ENCODE results near the gene PHF19. TPM values are rescaled to one million over a fixed set of nuclear protein-coding genes. Genes with fewer than 3 reads are reported as not detected.

The PHF19 gene
- total RNA-seq, 8 experiments from 2014 or later: 5.2 to 44.0 (median 12.0) TPM

DNA sequence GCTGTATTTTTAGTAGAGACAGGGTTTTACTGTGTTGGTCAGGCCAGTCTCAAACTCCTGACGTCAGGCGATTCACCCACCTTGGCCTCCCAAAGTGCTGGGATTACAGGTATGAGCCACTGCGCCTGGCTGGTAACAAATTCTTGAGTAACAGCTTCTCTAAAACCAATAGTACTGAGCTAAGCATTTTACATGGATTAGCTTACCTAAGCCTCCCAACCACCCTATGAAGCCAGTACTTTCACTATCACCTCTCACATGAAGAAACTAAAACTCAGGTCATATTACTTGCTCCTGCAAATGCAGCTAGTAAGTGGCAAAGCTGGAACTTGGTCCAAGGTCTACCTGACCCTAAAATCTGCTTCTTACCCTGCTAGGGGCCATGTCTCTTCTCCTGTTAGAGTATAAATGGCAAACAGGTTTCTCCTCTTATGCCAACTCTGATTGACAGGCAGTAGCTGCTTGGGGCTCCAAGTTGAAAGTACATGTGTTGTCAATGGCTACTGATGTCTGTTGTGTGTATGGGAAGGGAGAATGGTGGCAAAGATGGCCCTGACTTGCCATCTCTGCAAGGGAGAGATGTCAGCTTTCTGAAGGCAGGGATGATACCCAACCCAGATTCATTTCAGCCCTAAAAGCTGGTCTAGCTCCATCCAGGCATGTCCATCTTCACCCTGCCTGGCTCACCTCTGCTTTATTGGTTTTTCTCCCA lies 4.0 kb downstream of the PHF19 start:
- Histone ChIP-seq H3K4me3 (no peak overlapping the region), H3K4me1 (replicated peaks in 1 of 2) (peaks cover 5 to 22% of the 10 kb centered on the region in 2 donors), H3K27ac (peak overlapping the region in 1 of 2 donors; percentile 5)
- 93 to 100% (median 100%) methylated on average over 2 to 3 of the region's 3 CpGs; no CpG with 5 or more reads in 3 of the 10 experiments for WGBS, 10 experiments
- in situ Hi-C loops (cut with MboI; ENCODE audit: low pct_unique_long_range_greater_than_20kb in 2 of 9, low sequenced_read_pairs in 9 of 9, unreplicated experiment in 9 of 9): no loop called here
- ATAC-seq (replicated peaks in 6 of 8): no peak

DNA sequence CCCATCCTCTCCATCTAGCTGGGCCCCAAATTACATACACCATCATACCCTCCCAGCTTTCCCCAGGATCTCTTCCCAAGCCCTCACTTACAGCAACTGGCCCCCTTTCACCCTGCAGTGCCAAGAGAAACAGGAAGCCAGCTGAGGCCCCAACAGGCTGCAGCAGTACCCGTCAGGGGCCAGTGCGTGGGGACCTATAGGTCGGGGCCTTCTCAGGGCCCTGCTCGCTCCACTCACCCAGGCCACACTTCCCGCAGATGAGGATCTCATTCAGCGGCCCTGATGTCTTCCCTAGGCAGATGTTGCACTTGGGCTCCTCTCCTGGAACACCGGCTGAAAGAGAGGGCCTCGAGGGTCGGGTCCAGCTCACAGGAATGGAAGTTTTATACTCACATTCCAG lies 6.8 kb downstream of the PHF19 start:
- peaks cover 17 to 18% of the 10 kb centered on the region in 2 donors for H3K4me1 ChIP-seq (replicated peaks in 1 of 2)
- no peak for ATAC-seq (replicated peaks in 6 of 8)
- in situ Hi-C loops (cut with MboI; ENCODE audit: low pct_unique_long_range_greater_than_20kb in 2 of 9, low sequenced_read_pairs in 9 of 9, unreplicated experiment in 9 of 9): no loop called here
- H3K4me3 ChIP-seq: no peak overlapping the region
- 80 to 100% (median 92%) methylated on average over 1 to 8 of the region's 9 CpGs; no CpG with 5 or more reads in 5 of the 10 experiments for WGBS, 10 experiments
- H3K27ac ChIP-seq: no peak overlapping the region

DNA sequence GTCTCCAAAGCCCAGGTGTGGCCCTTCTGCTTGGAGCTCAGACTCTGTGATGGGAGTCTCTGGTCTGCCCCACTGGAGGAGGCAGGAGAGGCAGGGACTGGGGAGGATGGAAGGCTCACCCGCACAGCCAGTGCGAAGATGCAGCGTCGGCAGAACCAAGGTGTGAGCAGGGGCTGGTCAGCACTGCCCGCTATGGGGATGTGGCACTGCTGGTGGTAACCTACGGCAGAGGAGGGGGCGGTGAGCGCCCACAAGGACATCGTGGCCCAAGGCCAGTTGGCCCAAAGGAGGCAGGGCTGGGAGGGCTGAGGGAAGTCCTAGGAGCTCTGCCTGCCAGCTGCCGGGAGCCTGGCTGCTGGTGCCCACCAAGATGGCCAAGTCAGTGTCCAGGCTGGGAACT lies 7.3 kb downstream of the PHF19 start:
- 78 to 100% (median 100%) methylated on average over 2 to 5 of the region's 10 CpGs; no CpG with 5 or more reads in 7 of the 10 experiments for WGBS, 10 experiments
- no peak for ATAC-seq (replicated peaks in 6 of 8)
- H3K27ac ChIP-seq: no peak overlapping the region
- in situ Hi-C loops (cut with MboI; ENCODE audit: low pct_unique_long_range_greater_than_20kb in 2 of 9, low sequenced_read_pairs in 9 of 9, unreplicated experiment in 9 of 9): no loop called here
- H3K4me3 ChIP-seq: no peak overlapping the region
- peaks cover 16 to 23% of the 10 kb centered on the region in 2 donors for H3K4me1 ChIP-seq (replicated peaks in 1 of 2)

DNA sequence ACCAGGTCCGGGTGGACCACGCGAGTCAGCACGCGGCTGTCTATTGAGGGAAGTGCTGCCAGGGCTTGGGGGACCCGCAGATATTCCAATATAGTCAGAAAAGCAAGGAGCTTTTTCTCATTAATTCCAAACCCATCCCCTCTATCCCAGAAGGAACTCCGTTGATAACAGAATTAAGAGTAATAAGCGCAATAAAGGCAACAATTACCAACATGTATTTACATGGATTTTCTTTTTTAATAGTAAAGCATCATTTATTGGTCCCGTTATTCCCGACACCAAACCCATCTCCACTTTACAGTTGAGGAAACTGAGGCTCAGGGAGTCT lies 7.7 kb downstream of the PHF19 start:
- ATAC-seq (replicated peaks in 6 of 8): no peak
- H3K4me1 ChIP-seq (replicated peaks in 1 of 2): peaks cover 16 to 25% of the 10 kb centered on the region in 2 donors
- in situ Hi-C loops (cut with MboI; ENCODE audit: low pct_unique_long_range_greater_than_20kb in 2 of 9, low sequenced_read_pairs in 9 of 9, unreplicated experiment in 9 of 9): no loop called here
- 40 to 100% (median 44%) methylated on average over 1 to 6 of the region's 10 CpGs; no CpG with 5 or more reads in 4 of the 10 experiments for WGBS, 10 experiments
- peak overlapping the region; percentile 21 to 35 (median 32) for H3K4me3 ChIP-seq
- peak overlapping the region; percentile 54 to 76 for H3K27ac ChIP-seq

DNA sequence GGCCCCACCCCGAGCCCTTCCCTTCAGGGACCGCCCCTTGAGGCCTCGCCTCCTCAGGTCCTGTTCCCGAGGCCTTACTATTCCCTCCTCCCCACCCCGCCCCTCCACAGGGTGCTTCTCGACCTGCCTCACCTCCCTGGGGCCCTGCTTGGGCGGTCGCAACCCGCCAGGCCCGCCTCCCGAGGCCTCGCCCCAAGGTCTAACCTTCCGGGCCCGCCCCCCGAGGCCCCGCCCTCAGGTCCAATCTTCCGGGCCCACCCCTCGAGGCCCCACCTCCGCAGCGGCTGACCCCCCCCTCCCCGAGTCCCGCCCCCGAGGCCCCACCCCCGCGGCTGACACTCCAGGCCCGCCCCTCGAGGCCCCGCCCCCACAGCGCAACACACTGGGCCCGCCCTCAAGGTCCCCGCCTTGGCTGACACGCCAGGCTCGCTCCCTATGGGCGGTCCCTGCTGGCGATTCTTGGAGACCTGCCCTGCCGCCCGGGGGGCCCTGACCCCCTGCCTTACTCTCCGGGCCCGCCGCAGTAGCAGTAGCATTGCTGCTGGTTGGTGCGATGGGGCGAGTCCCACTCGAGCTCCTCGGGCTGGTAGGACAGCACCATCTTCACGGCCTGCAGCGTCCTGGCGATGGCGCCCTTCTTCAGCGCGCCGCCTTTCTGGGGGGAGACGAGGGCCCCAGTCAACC lies 8.2 kb downstream of the PHF19 start:
- 18% methylated on average over 7 of the region's 52 CpGs; no CpG with 5 or more reads in 9 of the 10 experiments for WGBS, 10 experiments
- in situ Hi-C loops (cut with MboI; ENCODE audit: low pct_unique_long_range_greater_than_20kb in 2 of 9, low sequenced_read_pairs in 9 of 9, unreplicated experiment in 9 of 9): no loop called here

DNA sequence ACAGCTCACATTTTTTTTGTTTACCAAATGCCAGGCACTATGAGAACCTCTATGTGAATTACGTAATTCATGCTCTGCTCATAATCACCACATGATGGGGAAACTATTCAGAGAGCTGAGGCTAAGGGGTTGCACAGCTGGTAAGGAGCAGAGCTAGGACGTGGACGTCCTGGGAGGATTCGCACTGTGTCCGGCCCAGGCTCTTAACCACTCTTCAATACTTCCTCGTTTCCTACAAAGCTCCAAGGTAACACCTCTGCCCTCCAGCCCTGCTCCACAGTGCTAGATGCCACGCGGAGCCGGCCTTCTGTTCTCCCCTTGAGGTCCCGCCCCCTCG lies 8.7 kb downstream of the PHF19 start:
- WGBS, 10 experiments: 40 to 100% (median 43%) methylated on average over 1 to 5 of the region's 11 CpGs; no CpG with 5 or more reads in 5 of the 10 experiments
- H3K27ac ChIP-seq: peak overlapping the region; percentile 18 to 20
- H3K4me1 ChIP-seq (replicated peaks in 1 of 2): peaks cover 16 to 25% of the 10 kb centered on the region in 2 donors
- ATAC-seq (replicated peaks in 6 of 8): no peak
- in situ Hi-C loops (cut with MboI; ENCODE audit: low pct_unique_long_range_greater_than_20kb in 2 of 9, low sequenced_read_pairs in 9 of 9, unreplicated experiment in 9 of 9): no loop called here
- H3K4me3 ChIP-seq: peak overlapping the region; percentile 22 to 35 (median 31)

More for the DNA sequence above, 8.2 kb downstream of the PHF19 start:
- peak overlapping the region; percentile 23 to 35 (median 32) for H3K4me3 ChIP-seq
- H3K4me1 ChIP-seq (replicated peaks in 1 of 2): peaks cover 16 to 25% of the 10 kb centered on the region in 2 donors
- ATAC-seq (replicated peaks in 6 of 8): peak; percentile 90 to 94 (median 92)
- peak overlapping the region; percentile 54 to 76 for H3K27ac ChIP-seq

DNA sequence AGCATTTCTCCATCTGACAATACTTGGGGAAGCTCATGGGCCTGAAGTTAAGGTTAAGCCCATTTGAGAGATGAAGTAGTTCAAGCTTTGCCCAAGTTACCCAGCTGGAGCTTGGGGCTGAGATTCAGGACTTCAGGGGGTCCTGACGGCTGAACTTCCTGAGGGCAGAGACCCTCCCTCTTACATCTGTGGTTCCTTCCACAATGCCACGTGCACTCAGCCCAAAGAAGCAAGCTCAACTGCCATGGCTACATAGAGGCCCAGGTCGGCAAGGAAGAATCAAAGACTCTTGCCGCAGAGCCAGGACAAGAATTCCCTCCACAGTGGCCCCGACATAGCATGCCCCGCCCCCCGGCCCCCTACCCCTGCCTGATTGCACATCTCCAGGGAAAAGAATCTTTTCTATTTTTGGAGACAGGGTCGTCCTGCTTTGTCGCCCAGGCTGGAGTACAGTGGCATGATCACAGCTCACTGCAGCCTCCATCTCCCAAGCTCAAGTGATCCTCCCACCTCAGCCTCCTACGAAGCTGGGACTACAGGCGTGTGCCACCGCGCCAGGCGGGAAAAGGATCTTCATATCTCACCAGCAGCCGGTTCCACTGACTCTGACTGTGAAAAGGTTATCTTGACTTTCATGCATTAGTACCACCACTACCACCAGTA lies 9.2 kb downstream of the PHF19 start:
- H3K27ac ChIP-seq: peak overlapping the region; percentile 18 to 20
- peaks cover 16 to 25% of the 10 kb centered on the region in 2 donors for H3K4me1 ChIP-seq (replicated peaks in 1 of 2)
- no peak for ATAC-seq (replicated peaks in 6 of 8)
- WGBS, 10 experiments: 100% methylated on average over 1 to 2 of the region's 15 CpGs; no CpG with 5 or more reads in 6 of the 10 experiments
- H3K4me3 ChIP-seq: peak overlapping the region in 3 of 5 donors; percentile 22 to 35 (median 32)
- in situ Hi-C loops (cut with MboI; ENCODE audit: low pct_unique_long_range_greater_than_20kb in 2 of 9, low sequenced_read_pairs in 9 of 9, unreplicated experiment in 9 of 9): no loop called here

DNA sequence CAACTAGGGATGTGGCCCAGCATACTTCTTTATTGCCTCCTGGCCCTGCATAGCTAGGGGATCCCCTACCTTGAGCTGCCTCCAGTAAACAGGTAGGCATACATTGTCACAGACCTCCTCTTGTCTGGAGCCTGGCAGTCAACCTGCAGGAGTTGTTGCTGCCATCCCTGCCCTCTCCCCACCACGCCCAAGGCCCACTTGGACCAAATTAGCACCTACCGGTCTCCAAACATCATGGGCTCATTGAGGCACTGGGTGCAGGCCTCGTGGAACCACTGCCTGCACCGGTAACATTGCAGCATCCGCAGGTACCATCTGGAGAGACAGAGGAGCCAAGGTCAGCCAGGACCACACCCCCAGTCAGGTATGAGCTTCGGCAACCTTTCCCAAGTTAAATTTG lies 10.3 kb downstream of the PHF19 start:
- in situ Hi-C loops (cut with MboI; ENCODE audit: low pct_unique_long_range_greater_than_20kb in 2 of 9, low sequenced_read_pairs in 9 of 9, unreplicated experiment in 9 of 9): no loop called here
- peaks cover 16 to 25% of the 10 kb centered on the region in 2 donors for H3K4me1 ChIP-seq (replicated peaks in 1 of 2)
- WGBS, 10 experiments: 67 to 100% (median 100%) methylated on average over 1 to 5 of the region's 6 CpGs; no CpG with 5 or more reads in 4 of the 10 experiments
- no peak for ATAC-seq (replicated peaks in 6 of 8)
- H3K4me3 ChIP-seq: no peak overlapping the region
- H3K27ac ChIP-seq: peak overlapping the region in 1 of 2 donors; percentile 18

DNA sequence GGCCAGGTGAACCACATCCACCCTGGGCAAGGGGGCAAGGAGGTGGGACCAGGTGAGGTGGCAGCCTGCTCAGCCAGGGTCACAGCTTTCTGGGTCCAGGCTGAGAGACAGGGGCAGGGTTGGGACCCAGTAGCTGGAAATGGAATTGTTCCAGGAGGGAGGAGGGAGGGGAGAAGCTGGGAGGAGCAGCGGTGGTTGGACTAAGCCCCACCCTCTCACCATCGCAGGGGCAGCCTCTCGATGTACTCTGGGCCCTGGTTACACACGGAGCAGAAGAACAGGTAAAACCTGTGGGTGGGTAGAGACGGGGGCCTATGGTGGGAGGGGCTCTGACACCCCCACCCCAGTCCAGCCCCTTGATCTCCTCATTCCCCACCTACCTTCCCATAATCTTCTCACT lies 11.2 kb downstream of the PHF19 start:
- H3K27ac ChIP-seq: peak overlapping the region; percentile 16 to 66
- peaks cover 16 to 25% of the 10 kb centered on the region in 2 donors for H3K4me1 ChIP-seq (replicated peaks in 1 of 2)
- WGBS, 10 experiments: no CpG with 5 or more reads among the region's 5 CpGs
- in situ Hi-C loops (cut with MboI; ENCODE audit: low pct_unique_long_range_greater_than_20kb in 2 of 9, low sequenced_read_pairs in 9 of 9, unreplicated experiment in 9 of 9): no loop called here
- H3K4me3 ChIP-seq: no peak overlapping the region
- no peak for ATAC-seq (replicated peaks in 6 of 8)

DNA sequence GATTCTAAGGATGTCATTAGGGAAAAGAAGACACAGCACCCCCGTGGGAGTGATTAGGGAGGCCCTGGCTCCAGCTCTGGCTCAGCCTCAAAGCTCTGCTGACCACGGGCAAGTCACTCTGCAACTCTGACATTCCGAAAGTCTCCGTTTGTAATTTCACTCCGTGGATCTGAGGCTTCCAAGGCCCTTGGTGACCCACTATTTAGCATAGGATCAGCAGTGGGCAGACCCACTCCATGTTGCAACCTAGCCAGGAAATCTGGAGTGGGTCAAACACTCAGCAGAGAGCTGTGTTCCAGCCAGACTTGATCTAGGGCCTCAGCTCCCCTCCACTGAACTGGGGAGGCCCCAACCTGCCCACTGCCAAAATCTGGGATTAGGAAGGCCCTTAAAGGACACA lies 11.8 kb downstream of the PHF19 start:
- peaks cover 16 to 25% of the 10 kb centered on the region in 2 donors for H3K4me1 ChIP-seq (replicated peaks in 1 of 2)
- no peak overlapping the region for H3K4me3 ChIP-seq
- H3K27ac ChIP-seq: peak overlapping the region; percentile 16 to 66
- WGBS, 10 experiments: 51 to 94% (median 60%) methylated on average over 1 to 5 of the region's 5 CpGs; no CpG with 5 or more reads in 4 of the 10 experiments
- ATAC-seq (replicated peaks in 6 of 8): peak in 1 of 8 experiments; percentile 11
- in situ Hi-C loops (cut with MboI; ENCODE audit: low pct_unique_long_range_greater_than_20kb in 2 of 9, low sequenced_read_pairs in 9 of 9, unreplicated experiment in 9 of 9): no loop called here

DNA sequence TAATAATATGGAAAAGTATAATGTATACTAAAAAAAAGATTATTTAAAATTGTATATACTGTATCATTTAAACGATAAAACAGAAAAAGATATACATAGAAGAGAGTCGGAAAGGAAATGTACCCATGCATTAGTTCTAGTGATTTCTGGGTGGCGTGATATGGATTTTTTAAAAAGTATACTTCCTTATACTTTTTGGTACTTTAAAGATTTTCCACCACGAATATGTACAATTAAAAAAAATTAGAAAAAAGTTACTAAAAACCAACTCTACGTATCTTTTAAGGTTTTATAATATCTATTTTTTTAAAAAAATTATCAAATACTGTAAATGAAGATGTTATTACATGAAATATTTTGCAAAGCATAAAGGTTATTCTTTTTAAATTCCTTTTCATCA lies 12.3 kb downstream of the PHF19 start:
- Histone ChIP-seq H3K4me1 (replicated peaks in 1 of 2) (peaks cover 16 to 25% of the 10 kb centered on the region in 2 donors), H3K4me3 (no peak overlapping the region), H3K27ac (no peak overlapping the region)
- in situ Hi-C loops (cut with MboI; ENCODE audit: low pct_unique_long_range_greater_than_20kb in 2 of 9, low sequenced_read_pairs in 9 of 9, unreplicated experiment in 9 of 9): no loop called here
- no peak for ATAC-seq (replicated peaks in 6 of 8)
- WGBS, 10 experiments: 82 to 97% (median 94%) methylated on average over 1 to 5 of the region's 5 CpGs

DNA sequence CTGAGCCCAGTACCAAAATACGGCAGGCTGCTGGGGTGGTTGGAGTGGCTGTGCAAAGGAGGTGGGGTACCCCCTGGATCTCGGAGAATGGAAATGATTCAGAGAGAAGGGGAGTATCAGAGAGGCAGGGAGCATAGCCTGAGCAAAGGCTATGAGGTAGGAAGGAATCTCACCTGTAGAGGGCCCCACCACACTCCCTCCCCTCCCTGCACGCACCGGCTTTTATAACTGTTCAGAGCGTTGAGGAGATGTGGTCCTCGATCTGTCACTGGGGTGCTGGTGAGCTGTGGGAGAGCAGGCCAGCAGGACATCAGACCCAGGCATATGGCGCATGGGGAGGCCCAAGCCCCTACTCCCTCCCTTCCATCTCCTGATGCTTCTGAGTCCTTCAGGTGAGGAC lies 13.2 kb downstream of the PHF19 start:
- peaks cover 12 to 25% of the 10 kb centered on the region in 2 donors for H3K4me1 ChIP-seq (replicated peaks in 1 of 2)
- 89 to 100% (median 100%) methylated on average over 1 to 5 of the region's 7 CpGs; no CpG with 5 or more reads in 7 of the 10 experiments for WGBS, 10 experiments
- no peak for ATAC-seq (replicated peaks in 6 of 8)
- in situ Hi-C loops (cut with MboI; ENCODE audit: low pct_unique_long_range_greater_than_20kb in 2 of 9, low sequenced_read_pairs in 9 of 9, unreplicated experiment in 9 of 9): no loop called here
- no peak overlapping the region for H3K4me3 ChIP-seq
- H3K27ac ChIP-seq: no peak overlapping the region

DNA sequence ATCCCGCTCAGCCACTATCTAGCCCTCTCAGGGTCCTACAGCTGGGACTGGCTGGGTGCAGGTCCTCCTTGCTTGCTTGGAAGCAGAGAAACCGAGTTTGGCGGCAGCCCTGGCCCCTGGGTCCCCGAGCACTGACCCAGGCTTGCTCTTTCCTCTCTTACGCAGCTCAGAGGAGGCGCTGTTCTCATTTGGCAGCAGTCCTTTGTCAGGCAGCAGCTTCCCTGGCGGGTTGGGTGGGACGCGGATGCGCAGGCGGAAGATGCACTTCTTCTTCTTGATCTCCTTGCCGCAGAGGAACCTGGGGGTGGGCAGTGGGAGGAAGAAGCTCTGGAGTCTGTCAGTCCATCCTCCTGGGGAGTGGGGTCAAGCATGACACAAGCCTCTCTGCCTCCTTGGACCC lies 14.5 kb downstream of the PHF19 start:
- ATAC-seq (replicated peaks in 6 of 8): no peak
- in situ Hi-C loops (cut with MboI; ENCODE audit: low pct_unique_long_range_greater_than_20kb in 2 of 9, low sequenced_read_pairs in 9 of 9, unreplicated experiment in 9 of 9): no loop called here

More for the DNA sequence above, 14.5 kb downstream of the PHF19 start:
- peaks cover 8 to 18% of the 10 kb centered on the region in 2 donors for H3K4me1 ChIP-seq (replicated peaks in 1 of 2)
- 50 to 100% (median 93%) methylated on average over 1 to 7 of the region's 12 CpGs; no CpG with 5 or more reads in 5 of the 10 experiments for WGBS, 10 experiments
- H3K4me3 ChIP-seq: no peak overlapping the region
- H3K27ac ChIP-seq: no peak overlapping the region
